ENCODE measurements around the gene HSF4. TPM values are rescaled to one million over a fixed set of nuclear protein-coding genes. Genes with fewer than 3 reads are reported as not detected.

The HSF4 gene
- total RNA-seq, 1 experiment from 2014 or later, result 2.2 TPM

DNA sequence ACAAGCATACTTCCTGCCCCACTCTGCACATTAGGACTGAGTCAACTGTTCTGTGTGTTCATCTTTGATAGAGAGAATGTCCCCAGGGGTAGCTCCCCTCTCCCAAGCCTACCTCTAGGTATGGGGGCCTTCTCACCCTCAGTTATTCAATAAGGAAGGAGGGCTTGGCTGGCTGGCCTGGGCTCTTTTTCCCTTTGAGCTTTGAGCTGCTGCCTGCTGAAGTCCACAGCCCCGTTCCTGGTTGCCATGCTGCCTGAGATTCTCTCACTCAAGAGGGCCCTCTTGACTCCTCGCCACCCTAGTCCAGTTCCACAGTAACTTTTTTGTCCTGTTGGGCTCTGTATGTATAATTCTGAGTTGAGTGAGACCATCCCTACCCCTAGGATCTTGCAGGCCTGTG, 18.8 kb upstream of the HSF4 start:
- TF ChIP-seq, protein P1, sequence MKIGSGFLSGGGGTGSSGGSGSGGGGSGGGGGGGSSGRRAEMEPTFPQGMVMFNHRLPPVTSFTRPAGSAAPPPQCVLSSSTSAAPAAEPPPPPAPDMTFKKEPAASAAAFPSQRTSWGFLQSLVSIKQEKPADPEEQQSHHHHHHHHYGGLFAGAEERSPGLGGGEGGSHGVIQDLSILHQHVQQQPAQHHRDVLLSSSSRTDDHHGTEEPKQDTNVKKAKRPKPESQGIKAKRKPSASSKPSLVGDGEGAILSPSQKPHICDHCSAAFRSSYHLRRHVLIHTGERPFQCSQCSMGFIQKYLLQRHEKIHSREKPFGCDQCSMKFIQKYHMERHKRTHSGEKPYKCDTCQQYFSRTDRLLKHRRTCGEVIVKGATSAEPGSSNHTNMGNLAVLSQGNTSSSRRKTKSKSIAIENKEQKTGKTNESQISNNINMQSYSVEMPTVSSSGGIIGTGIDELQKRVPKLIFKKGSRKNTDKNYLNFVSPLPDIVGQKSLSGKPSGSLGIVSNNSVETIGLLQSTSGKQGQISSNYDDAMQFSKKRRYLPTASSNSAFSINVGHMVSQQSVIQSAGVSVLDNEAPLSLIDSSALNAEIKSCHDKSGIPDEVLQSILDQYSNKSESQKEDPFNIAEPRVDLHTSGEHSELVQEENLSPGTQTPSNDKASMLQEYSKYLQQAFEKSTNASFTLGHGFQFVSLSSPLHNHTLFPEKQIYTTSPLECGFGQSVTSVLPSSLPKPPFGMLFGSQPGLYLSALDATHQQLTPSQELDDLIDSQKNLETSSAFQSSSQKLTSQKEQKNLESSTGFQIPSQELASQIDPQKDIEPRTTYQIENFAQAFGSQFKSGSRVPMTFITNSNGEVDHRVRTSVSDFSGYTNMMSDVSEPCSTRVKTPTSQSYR (CRISPR knock-in tag; IDR thresholded peaks at IDR 0.05), result no peak
- TF ChIP-seq HMGA2 (CRISPR knock-in tag; IDR thresholded peaks at IDR 0.05) (no peak), NFATC4 (CRISPR knock-in tag; IDR thresholded peaks at IDR 0.05) (no peak), AFF4 (CRISPR knock-in tag; IDR thresholded peaks at IDR 0.05; ENCODE audit: borderline replicate concordance) (no peak), TP53 (CRISPR knock-in tag; IDR thresholded peaks at IDR 0.05) (no peak), GABPB1 (CRISPR knock-in tag; IDR thresholded peaks at IDR 0.05) (no peak), MAX (CRISPR knock-in tag; IDR thresholded peaks at IDR 0.05) (no peak), RELA (CRISPR knock-in tag; IDR thresholded peaks at IDR 0.05; ENCODE audit: borderline replicate concordance) (no peak), ZNF263 (CRISPR knock-in tag; IDR thresholded peaks at IDR 0.05; ENCODE audit: low read depth) (no peak), EMX1 (CRISPR knock-in tag; IDR thresholded peaks at IDR 0.05) (no peak), NR1H2 (CRISPR knock-in tag; IDR thresholded peaks at IDR 0.05) (no peak), GRHL2 (CRISPR knock-in tag; IDR thresholded peaks at IDR 0.05; ENCODE audit: insufficient replicate concordance, severe bottlenecking) (no peak), JAZF1 (CRISPR knock-in tag; IDR thresholded peaks at IDR 0.05) (no peak), SMAD3 (CRISPR knock-in tag; IDR thresholded peaks at IDR 0.05; ENCODE audit: borderline replicate concordance) (no peak), NR2C2 (CRISPR knock-in tag; IDR thresholded peaks at IDR 0.05) (no peak)
- TF ChIP-seq, protein P2, sequence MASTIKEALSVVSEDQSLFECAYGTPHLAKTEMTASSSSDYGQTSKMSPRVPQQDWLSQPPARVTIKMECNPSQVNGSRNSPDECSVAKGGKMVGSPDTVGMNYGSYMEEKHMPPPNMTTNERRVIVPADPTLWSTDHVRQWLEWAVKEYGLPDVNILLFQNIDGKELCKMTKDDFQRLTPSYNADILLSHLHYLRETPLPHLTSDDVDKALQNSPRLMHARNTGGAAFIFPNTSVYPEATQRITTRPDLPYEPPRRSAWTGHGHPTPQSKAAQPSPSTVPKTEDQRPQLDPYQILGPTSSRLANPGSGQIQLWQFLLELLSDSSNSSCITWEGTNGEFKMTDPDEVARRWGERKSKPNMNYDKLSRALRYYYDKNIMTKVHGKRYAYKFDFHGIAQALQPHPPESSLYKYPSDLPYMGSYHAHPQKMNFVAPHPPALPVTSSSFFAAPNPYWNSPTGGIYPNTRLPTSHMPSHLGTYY (CRISPR knock-in tag; IDR thresholded peaks at IDR 0.05), result no peak
- TF ChIP-seq, protein P3, sequence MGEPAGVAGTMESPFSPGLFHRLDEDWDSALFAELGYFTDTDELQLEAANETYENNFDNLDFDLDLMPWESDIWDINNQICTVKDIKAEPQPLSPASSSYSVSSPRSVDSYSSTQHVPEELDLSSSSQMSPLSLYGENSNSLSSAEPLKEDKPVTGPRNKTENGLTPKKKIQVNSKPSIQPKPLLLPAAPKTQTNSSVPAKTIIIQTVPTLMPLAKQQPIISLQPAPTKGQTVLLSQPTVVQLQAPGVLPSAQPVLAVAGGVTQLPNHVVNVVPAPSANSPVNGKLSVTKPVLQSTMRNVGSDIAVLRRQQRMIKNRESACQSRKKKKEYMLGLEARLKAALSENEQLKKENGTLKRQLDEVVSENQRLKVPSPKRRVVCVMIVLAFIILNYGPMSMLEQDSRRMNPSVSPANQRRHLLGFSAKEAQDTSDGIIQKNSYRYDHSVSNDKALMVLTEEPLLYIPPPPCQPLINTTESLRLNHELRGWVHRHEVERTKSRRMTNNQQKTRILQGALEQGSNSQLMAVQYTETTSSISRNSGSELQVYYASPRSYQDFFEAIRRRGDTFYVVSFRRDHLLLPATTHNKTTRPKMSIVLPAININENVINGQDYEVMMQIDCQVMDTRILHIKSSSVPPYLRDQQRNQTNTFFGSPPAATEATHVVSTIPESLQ (CRISPR knock-in tag; IDR thresholded peaks at IDR 0.05), result no peak
- no peak overlapping the region for H3K27ac Mint-ChIP-seq
- ChIA-PET POLR2A (no interaction called here), CTCF (interaction anchor here (0.5 to 3.6 kb wide), 3 partner anchors 10 to 133 kb away, joined by 3 to 10 read pairs (median 4); no protein-coding TSS in a partner anchor)
- H3K4me3 Mint-ChIP-seq, result no peak overlapping the region
- no peaks in the 10 kb centered on the region for H3K9me3 Mint-ChIP-seq
- peaks cover 7% of the 10 kb centered on the region for H3K27me3 Mint-ChIP-seq (ENCODE audit: low read depth)
- DNase-seq (ENCODE audit: low spot score) (no peak), ATAC-seq (no peak)
- no peaks in the 10 kb centered on the region for H3K4me1 Mint-ChIP-seq
- H3K36me3 Mint-ChIP-seq, result peaks cover 29% of the 10 kb centered on the region
